Activated CD8-positive, alpha-beta memory T cell treated with anti-CD3 and anti-CD28 coated beads for 1 hour (primary cell): ENCODE data around the gene KATNAL1.

Experiments used
- DNase-seq, 2 donors: peaks; one replicate each; pipeline ENCODE4 v3.0.0-alpha.2; 2020; ENCODE audit warnings: low read depth in 1 of 2; ENCODE audit errors: extremely low read depth in 1 of 2

Gene KATNAL1

GRCh38 chr13:30333616-30334015, 26.3 kb upstream of the KATNAL1 start:
- no peak for DNase-seq

DNA sequence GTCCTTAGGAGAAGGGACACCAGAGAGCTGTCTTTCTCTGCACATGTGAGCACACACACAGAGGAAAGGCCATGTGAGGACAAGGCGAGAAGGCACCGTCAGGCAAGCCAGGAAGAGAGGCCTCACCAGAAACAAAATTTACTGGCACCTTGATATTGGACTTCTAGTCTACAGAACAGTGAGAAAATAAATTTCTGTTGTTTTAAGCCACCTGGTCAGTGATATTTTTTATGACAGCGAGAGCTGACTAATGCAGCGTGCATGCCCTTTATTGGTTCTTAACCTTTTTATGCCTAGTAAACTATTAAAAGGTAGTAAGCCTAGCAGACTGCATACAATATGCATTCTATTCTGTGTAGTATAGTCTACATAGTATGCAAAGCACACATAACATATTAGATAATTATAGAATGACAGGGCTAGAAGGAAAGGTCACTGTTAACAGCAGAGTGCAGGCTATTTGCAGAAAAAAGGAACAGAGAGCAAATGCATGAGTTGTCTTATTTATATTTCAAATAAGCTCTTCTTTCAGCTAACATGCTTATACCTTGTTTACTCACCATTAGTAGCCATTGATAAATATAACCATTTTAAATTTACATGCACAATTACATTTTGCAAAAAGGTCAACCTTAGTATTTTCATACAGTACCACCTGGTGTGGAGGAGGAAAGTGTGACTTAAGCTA, 25.2 kb upstream of the KATNAL1 start:
- DNase-seq, result no peak

- DNase-seq, result no peak
These were observed 24.0 kb upstream of the KATNAL1 start for GRCh38 chr13:30331331-30331771.

- DNase-seq, result no peak
These were observed 21.7 kb upstream of the KATNAL1 start for GRCh38 chr13:30329009-30329585.

GRCh38 chr13:30325668-30326067, 18.3 kb upstream of the KATNAL1 start:
- DNase-seq, result no peak

DNA sequence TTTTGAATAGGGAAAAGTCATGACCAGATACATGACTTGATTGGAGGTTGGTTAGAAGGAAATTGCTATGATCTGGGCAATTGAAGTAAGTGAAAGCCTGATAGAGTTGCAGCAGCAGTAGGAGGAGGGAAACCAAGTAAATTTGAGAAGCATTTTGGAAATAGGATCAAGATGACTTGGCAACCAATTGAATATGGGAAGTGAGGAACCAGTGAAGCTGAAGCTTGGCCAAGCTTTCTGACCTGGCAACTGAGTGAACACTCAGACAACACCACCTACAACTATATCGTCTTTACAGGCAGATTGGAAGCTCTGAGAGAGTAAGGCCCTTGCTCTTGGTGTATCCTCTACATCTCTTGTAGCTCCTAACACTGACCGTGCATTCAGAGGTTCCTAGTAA, 16.2 kb upstream of the KATNAL1 start:
- DNase-seq, result no peak

- DNase-seq, result no peak
These were observed 15.1 kb upstream of the KATNAL1 start for GRCh38 chr13:30322428-30322827.

DNA sequence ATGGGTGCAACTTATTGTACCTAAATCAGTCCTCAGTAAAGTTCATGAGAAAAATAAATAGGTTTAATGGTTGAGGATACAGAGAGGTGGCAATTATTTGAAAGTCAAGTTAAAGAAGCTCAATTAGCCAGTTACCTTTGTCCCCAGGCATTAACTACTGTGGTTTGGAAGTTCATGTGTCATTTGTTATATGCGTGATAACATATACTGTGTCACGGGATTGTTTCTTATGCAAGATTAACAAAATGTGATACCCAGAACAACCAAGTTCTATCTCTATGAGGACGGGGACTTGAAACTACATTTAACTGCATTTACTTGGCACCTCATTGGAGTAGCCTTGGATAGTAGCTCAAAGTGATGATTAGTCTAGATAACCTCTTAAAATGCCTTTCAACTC, 13.9 kb upstream of the KATNAL1 start:
- DNase-seq, result no peak

DNA sequence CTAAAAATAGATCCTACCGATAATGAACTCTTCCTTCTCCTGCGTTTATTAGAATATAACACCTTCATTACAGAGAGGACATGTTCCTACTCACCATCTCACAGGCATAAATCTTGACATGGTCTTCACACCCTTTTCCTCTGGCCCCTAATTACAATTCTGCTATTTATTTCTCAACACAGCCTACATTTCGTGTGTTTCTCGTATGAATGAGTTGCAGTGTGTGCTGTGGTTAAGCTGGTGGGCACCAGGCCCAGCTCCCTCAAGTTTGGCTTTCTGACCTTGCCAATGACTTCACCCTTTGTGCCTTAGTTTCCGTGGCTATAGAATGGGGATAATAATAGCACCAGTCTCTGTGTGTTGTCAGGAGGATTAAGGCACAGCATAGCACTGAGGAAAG, 12.3 kb upstream of the KATNAL1 start:
- no peak for DNase-seq

DNA sequence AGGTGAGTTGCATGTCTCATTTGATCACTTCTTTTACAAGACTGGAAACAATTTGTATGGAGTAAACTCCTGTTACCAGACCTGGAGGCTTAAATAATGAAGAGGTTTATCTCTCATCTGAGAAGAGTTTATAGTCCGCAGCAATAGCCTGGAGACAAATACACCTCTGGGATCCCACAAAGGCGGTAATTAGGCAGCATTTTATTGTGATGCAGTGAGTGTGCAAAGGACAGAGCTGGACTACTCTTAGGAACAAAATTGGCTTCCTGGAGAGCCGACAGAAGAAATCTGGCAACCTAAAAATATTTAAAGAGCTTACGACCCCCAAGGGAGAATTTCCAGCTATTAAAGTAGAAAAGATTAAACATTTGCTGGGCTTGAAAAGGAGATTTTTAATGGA, 11.8 kb upstream of the KATNAL1 start:
- no peak for DNase-seq

DNA sequence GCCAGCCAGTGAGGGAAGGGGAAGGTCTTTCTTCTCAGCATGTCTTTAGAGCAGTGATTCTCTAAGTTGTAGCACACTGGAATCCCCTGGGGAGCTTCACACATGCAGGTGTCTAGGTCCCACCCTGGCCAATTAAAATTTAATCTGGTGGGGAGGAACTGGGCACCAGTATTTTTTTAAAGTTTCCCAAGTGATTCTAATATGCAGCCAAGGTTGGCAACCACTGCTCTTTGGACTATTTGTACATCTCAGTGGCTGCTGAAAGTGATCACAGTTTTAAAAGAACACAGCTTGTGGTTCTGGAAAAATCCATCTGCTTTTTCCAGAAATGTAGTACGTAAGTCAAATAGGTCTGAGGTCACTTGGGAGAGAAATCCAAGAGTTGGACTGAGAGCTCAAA, 10.7 kb upstream of the KATNAL1 start:
- no peak for DNase-seq

DNA sequence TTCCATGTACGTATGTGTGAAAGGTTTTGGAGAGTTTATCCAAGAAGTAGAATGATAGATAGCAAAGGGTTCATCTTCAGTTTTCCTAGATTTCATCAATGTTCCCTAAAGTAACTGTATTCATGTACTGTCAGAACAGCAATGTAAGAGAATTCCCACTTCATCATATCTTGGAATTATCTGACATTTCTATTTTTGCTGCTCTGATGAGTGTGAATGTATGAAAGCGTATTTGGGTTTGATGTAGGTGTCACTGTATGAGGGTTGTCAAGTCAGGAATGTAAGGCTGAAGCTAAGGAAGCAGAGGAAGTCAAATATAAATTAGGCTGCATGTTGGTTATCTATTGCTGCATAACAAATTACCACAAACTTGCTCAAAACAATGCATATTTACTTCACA, 7.2 kb upstream of the KATNAL1 start:
- DNase-seq, result no peak

DNA sequence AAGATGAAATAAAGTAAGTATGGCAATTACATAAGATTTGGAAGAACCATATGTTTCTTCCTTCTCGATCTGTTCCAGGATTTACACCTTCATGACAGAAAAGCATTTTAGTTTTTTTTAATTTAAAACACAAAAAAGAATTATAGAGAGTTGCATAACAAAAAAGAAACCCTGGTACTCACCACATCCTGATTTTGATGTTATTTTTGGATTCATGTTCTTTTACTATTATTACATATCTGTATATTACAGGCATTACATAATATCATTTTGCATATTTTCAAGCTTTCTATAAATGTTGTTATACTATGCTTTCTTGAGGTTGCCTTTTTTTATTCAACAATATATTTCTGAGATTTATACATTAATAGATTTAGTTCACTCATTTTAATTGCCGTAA, 6.7 kb upstream of the KATNAL1 start:
- no peak for DNase-seq

GRCh38 chr13:30313311-30313710, 6.0 kb upstream of the KATNAL1 start:
- no peak for DNase-seq

GRCh38 chr13:30312904-30313303, 5.6 kb upstream of the KATNAL1 start:
- no peak for DNase-seq

- no peak for DNase-seq
These were observed 1.2 kb upstream of the KATNAL1 start for GRCh38 chr13:30308548-30308947.

DNA sequence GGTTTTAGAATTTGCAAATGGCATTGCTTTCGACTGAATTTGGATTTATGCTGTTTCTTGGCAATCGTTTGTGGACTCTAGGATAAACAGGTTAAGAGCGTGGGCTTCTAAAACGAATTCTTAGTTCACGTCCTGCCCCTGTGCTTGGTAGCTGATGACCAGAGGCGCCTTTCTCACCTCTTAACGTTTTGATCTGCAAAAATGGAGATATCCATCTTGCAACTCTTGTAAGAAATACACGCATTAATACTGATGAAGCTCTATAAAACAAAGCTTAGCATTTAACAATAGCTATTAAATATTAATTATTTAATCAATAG, 580 bp upstream of the KATNAL1 start:
- no peak for DNase-seq

GRCh38 chr13:30306762-30307193, 573 bp downstream of the KATNAL1 start:
- peak; percentile 82 to 83 for DNase-seq

DNA sequence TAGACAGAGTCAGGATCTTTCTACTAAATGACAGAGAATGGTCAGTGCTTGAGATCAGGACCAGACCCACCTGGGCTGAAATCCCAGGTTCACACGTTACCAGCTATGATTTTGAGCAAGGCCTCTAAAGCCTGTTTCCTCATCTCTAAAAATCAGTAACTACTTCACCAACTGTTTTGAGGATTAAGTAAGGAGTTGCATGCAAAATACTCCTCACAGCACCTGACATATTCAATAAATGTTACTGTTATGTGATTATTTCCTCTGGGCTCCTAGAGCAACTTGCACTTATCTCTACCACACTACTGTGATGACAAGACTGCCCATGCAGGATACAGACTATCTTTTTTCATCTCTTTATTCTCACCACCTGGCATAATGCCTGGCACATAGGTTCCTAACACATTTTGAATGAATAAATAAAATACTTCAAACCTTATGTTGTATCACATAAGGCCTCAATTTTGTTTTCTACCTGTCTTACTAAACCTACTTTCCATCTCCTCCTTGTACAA, 1.8 kb downstream of the KATNAL1 start:
- DNase-seq, result no peak

- no peak for DNase-seq
These were observed 4.1 kb downstream of the KATNAL1 start for GRCh38 chr13:30303269-30303668.

GRCh38 chr13:30301827-30302226, 5.5 kb downstream of the KATNAL1 start:
- DNase-seq, result no peak

GRCh38 chr13:30300596-30300995, 6.8 kb downstream of the KATNAL1 start:
- no peak for DNase-seq

DNA sequence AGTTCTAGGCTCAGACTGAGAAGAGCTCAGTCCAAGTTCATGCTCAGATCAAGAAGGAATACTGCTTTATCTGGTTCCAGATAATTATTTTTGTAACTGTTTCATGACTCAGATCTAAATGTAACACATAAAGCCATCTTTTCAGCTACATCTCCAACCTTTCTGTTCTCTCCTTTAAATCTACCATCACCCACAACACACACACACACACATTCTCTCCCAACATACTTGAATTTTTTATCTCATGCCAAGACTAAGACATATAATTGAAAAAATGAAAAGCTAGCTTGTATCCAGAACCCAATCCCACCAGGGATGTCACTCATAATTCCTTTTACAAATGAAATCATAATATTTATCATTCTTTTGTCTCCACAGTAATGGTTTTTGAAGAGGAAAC, 7.6 kb downstream of the KATNAL1 start:
- no peak for DNase-seq
